T-helper 22 cell (primary cell): Measurements from ENCODE around the gene RTN4RL1.

ENCODE experiments used
- DNase-seq: peaks from one replicate; pipeline ENCODE4 v3.0.0-alpha.2; 2020; ENCODE audit warnings: low read depth

Gene RTN4RL1

DNA sequence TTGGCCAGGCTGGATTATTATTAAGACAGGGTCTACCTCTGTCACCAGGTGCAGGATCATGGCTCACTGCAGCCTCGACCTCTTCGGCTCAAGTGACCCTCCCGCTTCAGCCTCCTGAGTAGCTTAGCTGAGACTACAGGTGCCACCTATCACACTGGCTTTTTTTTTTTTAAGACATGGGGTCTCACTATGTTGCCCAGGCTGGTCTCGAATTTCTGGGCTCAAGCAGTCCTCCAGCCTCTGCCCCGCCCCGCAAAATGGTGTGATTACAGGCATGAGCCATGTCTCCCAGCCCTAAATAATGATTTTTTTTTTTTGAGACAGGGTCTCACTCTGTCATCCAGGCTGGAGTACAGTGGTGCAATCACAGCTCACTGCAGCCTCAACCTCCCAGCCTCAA is 22.5 kb upstream of the RTN4RL1 start:
- DNase-seq = no peak

- DNase-seq = no peak
These were observed 19.2 kb upstream of the RTN4RL1 start for GRCh38 chr17:2044263-2044894.

DNA sequence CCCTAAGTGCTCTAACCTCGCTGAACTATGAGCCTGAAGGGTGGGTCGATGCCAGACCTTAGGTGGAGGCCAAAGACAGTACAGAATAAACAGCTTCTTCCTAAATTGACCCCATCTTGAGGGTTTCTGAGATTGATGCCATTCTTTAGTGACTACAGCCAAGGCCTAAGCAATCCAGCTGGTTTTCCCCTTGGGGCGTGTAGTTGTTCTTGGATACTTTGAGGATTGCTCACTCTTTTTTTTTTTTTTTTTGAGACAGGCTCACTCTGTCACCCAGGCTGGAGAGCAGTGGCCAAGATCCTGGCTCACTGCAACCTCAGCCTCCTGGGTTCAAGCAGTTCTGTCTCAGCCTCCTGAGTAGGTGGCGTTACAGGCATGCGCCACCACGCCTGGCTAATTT is 18.7 kb upstream of the RTN4RL1 start:
- DNase-seq = no peak

GRCh38 chr17:2042933-2043332 is 17.8 kb upstream of the RTN4RL1 start:
- DNase-seq = no peak

DNA sequence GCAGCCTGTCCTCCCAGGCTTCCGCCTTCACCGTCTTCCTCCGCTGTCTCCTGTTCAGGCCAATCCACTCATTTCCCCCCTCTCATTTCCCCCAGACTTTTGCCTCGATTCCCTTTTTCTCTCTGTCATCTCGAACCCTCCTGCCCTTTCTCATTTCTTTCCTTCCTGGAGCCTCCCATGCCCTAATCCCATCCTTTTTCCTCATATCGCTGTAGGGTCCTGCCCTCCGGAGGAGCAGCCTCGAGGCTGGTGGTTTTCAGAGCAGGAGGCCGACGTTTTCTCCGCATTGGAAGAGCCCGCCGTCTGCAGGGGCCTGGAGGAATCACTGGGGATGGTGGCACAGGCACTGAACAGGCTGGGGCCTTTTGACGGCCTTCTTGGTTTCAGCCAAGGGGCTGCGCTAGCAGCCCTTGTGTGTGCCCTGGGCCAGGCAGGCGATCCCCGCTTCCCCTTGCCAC is 17.3 kb upstream of the RTN4RL1 start:
- DNase-seq = no peak

- DNase-seq = peak; percentile 93
These were observed 16.6 kb upstream of the RTN4RL1 start, which contains the start of gene OVCA2 for GRCh38 chr17:2041561-2042389. Gene OVCA2, plus strand, starts transcription at chr17:2042022. Its CDS starts 26 bp downstream, at chr17:2042048.

DNA sequence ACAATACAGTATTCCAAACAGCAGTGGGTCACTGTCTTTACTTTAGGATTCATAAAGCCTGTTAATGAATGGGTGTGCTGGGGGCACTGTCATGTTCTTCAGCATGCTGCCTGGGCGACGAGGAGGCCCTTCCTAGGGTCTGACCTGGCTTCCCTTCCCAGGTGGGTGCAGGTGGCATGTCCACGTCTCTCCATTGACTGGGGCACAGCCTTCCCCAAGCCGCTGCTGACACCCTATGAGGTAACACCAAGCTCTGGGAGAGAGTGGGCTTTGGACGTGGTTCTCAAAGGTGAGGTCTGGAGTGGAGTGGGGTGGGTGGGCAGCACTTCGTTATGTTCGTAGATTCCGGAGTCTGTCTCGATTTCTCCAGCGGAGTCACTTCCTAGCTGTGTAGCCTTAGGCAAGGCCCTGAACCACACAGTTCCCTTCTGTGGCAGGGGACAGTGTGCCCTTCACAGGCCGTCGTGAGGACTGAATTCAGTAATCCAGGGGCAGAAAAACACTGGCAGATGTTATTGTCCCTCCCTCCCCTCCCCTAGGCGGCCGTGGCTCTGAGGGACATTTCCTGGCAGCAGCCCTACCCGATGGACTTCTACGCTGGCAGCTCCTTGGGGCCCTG is 15.9 kb upstream of the RTN4RL1 start:
- DNase-seq = no peak

- no peak for DNase-seq
These were observed 15.2 kb upstream of the RTN4RL1 start for GRCh38 chr17:2040219-2040827.

- no peak for DNase-seq
These were observed 12.0 kb upstream of the RTN4RL1 start for GRCh38 chr17:2037155-2037554.

DNA sequence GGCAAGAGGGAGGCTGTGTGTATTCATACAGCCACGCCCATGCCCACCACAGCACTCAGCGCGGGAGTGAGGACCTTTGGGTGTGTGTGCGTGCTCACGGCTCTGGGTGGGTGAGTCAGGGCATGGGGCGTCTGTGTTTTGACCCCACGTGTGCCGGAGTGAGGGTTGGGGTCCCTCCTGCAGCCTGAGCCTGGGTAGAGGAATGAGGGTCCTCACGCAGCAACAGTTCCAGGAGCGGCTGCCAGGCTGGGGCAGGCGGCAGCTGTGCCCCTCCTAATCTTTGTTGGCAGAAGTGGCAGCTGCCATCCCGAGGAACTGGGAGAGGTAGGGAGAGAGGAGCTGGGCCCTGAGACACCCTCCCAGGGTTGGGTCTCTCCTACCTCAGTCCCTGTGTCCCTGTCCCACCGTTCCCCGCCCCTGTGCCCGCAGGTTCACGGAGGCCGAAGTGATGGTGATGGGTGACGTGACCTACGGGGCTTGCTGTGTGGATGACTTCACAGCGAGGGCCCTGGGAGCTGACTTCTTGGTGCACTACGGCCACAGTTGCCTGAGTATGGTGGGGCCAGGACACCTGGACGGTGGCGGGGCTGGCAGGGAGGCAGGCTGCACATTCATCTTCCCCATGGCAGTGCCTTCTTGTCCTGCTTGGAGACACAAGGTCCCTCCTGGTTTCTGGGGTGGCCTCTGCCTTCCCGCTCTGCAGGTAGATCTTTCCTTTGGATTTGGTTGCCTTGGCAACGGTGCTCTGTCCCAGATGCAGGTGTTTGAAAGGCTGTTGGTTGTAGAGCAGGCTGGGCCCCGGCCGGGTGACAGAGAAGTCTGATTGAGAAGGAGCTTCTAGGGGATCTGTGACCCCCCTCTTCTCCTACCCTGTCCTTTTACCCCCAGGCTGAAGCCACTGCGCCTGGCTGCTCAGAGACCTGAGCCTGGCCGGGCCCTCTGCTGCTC is 10.7 kb upstream of the RTN4RL1 start:
- no peak for DNase-seq

DNA sequence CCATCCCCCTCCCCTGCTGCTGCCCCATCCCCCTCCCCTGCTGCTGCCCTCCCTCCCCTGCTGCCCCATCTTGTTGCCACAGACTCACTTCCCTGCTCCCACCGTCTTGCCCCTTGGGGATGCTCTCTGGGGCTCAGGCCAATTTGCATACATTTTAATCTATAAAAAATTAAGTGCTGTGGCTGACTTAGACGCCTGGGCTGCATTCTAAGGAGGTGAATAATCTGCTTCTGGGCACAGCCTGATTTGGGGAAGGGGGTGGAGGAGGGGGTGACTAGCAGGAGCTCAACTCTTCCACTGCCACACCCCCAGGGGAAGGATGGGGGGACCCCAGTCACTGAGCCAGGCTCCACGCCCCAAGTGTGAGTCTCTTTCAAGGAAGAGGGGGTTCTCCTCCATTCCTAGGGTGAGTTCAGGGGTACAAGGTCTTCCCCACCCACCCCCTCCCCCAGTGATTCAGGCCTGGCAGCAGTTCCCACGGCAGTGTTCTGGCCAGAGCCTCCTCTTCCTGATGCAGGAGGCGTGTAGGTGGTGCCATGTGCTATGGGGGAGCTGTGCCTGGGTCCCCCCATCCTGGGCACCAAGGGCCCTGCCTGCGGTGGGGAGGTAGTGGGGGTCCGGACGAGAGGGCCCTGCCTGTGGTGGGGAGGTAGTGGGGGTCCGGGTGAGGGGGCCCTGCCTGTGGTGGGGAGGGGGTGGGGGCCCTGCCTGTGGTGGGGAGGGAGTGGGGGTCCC is 9.8 kb upstream of the RTN4RL1 start:
- no peak for DNase-seq

GRCh38 chr17:2034157-2034556 is 9.0 kb upstream of the RTN4RL1 start:
- no peak for DNase-seq

DNA sequence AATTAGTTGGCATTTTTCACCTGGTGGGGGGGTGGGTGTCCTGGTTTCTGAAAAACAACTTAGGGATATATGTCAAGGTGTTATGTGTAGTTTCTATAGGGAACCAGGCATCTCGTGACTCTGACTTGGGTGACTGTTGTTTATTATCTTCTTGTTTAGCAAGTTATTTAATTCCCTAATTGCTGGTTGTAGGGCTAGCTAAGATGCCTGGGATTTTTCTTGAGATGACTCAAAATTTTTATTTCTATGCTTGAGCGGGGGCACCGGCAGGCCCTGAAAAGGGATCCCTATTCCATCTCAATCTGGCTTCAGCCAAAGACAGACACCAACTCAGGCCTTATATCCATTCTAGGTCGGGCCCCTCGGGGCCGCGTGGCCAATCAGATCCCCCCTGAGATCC is 8.0 kb upstream of the RTN4RL1 start:
- DNase-seq = no peak

DNA sequence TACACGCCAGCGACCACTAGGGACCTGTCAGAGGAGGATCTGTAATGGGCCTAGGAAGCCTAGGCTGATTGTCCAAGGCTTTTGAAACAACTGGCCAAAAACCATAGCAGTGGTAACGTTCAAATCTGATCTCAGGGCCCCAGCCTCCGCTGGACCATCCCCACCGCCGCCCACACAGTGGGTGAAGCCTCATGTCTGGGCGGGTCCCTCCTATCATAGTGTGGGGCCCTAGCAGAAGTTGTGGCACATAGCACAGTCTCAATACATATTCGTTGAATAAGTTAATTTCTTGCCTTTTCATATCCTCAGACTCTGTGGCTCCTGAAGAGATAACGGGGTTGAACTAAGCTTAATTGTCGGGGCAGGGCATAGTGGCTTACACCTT is 5.6 kb upstream of the RTN4RL1 start:
- no peak for DNase-seq

DNA sequence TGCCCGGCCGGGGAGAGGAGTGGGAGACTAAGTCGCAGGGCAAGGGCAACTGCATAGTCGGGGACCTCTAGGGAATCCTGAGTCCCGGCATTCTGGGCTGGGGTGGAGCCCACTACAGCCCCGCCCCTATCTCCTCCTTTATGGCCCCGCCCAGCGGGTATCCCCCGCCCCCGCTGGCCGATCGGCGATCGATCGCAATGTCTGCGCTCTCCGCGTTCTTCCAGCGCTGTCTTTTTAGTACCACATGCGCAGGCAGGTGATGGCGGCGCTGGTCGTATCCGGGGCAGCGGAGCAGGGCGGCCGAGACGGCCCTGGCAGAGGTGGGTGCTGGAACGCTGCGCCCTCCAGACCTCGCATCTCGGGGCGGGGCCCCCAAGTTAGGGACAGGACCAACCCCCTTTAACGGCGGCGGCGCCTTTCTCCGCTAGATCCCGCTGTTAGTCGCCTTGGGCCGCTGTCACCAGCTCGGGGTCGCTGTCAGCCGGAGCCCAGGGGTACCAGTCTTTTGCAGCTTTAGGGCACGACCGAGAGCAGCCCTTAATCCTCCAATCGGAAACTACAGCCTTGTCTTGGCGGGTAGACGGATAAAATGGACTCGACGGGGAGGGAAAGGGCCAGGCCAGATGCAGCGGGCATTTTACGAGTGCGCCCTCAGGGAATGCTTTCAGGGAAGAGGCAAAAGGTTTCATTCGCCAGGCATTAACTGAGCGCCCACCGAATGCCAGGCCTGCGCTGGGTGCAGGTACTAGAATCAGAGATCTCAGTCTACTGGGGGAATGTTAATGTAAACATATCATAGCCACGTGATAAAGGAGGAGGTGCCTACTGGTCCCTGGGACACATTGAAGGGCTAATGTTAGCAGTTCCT is 5.0 kb upstream of the RTN4RL1 start, which contains the start of gene DPH1:
TSS of gene DPH1 (plus strand) at position 243 of the 868 bp plus-strand sequence. CDS start at position 260, 17 bp downstream.
- DNase-seq = peak; percentile 71

DNA sequence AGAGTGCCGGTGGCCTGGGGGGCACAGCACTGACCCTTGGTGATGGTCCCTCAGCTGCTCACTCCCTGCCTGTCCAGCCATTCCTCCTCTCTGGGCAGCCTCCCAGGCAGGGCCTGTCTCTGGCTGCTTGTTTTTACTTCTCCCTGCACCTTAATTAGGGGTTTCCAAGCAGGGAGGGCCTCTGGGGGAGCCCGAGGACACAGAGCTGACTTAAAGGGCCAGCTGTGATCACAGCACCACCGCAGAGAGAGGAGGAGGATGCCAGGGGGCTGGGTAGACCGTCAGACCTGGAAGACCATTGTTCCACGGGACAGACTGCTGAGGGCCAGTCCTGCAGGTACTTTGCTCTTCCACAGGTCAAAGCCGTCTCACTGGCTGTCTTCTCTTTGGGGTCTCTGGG is 3.6 kb upstream of the RTN4RL1 start:
- no peak for DNase-seq

DNA sequence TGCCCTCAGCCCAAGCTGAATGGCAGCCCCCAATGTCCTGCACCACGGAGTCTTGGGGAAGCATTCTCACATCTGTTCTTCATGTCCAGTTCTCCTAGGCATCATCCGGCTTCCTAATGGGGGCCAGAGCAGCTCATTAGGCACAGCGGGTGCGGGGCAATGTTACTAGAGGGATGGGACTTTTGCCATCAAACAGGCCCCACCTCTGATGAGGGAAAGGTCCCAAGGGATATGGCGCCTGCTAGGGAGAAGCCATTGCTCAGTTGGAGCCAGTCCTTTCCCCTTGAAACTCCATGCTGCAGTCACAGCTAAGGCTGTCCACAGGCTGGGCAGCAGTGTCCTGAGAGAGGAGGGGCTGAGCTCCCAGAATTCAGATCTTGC is 3.1 kb upstream of the RTN4RL1 start:
- DNase-seq = no peak

DNA sequence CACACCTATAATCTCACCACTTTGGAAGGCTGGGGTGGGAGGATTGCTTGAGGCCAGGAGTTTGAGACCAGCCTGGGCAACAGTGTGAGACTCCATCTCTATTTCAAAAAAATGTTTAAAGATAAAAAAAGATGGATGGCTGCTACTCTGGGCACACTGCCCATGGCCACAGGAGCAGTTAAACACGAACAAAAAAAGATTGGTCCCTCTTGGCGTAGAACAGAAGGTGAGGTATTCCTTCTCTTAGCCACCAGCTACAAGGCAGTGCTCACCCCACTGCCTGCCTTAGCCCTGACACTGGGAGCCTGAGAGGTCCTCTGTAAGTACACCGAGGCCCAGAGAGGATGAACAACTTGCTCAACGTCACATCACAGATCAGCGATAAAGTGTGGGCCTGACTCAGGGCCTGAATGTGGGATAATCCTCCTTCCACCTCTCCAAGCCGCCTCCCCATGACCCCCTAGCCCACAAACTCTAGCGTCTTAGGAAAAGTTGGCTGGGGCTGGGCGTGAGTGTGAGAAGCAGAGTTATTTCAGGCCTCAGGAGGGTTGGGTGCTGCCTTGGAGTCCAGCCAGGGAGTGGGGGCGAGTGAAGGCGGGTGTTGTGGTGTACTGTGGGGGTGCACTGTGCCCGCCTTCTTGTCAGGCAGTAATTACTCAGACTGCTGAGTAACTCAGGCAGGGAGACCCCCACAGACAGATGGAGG is 2.5 kb upstream of the RTN4RL1 start:
- no peak for DNase-seq
